GM23338 (cell line): ENCODE measurements around the gene HACL1.

Experiments used
- EZH2 ChIP-seq: fragments of 200-600 bp; sonication (generic); IDR thresholded peaks from one replicate; pipeline ENCODE4 v1.8.0; 2017; ENCODE audit warnings: antibody characterized with exemption, mild to moderate bottlenecking, low read depth; ENCODE audit not compliant: unreplicated experiment
- POLR2AphosphoS5 ChIP-seq: IDR thresholded peaks from 2 replicates; pipeline ENCODE4 v1.6.1; 2016; ENCODE audit warnings: antibody characterized with exemption, low read depth
- ZNF114 ChIP-seq: fragments of 250-450 bp; sonication (Bioruptor Pico); IDR thresholded peaks from 2 replicates; pipeline ENCODE4 v1.5.0; 2020; ENCODE audit warnings: mild to moderate bottlenecking, moderate library complexity
- TF ChIP-seq, protein P1 (sequence below), 2 experiments: fragments of 200-600 bp in 1 of 2; sonication (generic) in 1 of 2; conservative IDR thresholded peaks; 2 replicates each; pipeline versions ENCODE4 v1.5.1 to v1.6.1; 2016 to 2017; ENCODE audit warnings: antibody characterized with exemption in 2 of 2, low read depth in 2 of 2, mild to moderate bottlenecking in 2 of 2, moderate library complexity in 1 of 2
- TF ChIP-seq, protein P2 (sequence below): IDR thresholded peaks from one replicate; pipeline ENCODE4 v1.6.1; 2018; ENCODE audit warnings: antibody characterized with exemption; ENCODE audit not compliant: unreplicated experiment
- TF ChIP-seq, protein P3 (sequence below): IDR thresholded peaks from 2 replicates; pipeline ENCODE4 v1.6.1; 2016; ENCODE audit warnings: antibody characterized with exemption

DNA sequence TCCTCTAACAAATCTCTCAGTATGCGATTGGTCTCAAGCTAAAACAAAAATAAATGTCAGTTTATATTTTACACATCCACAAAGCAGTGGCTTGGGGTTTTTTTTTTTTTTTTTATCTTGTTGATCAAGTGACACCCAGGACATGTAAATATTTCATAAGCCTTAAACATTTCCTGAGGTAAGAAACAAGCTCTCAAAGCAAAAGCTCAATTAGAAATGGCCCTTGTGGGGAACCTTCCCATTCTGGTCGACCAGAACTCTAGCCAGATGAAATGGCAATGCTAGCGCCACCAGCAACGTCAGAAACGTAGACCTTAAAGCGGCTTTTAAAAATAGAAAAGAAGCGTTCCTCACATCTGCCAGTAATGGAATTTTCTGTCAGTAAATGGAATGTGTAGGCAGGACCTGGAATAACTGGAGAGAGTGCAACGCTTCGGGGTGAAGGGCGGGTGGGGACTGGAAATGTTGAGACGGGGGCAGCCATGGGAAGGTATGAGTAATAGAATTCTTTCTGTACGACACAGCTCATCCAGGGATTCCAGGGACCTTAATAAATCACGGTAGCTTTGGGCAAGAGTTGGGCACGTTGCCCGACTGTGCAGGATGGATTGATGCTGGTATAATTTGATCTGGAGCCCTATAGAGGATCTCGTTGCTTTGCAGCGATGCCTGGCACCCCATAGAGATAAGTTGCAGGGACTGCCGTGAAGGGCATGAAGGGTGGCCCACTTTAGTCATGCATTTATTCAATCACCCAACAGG lies 44.6 kb upstream of the HACL1 start:
- TF ChIP-seq POLR2AphosphoS5 (no peak), EZH2 (no peak), ZNF114 (CRISPR knock-in tag) (no peak)
- TF ChIP-seq, protein P1, sequence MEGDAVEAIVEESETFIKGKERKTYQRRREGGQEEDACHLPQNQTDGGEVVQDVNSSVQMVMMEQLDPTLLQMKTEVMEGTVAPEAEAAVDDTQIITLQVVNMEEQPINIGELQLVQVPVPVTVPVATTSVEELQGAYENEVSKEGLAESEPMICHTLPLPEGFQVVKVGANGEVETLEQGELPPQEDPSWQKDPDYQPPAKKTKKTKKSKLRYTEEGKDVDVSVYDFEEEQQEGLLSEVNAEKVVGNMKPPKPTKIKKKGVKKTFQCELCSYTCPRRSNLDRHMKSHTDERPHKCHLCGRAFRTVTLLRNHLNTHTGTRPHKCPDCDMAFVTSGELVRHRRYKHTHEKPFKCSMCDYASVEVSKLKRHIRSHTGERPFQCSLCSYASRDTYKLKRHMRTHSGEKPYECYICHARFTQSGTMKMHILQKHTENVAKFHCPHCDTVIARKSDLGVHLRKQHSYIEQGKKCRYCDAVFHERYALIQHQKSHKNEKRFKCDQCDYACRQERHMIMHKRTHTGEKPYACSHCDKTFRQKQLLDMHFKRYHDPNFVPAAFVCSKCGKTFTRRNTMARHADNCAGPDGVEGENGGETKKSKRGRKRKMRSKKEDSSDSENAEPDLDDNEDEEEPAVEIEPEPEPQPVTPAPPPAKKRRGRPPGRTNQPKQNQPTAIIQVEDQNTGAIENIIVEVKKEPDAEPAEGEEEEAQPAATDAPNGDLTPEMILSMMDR (conservative IDR thresholded peaks at IDR 0.05; ENCODE audit: low read depth in 2 of 2), result no peak
- TF ChIP-seq, protein P2, sequence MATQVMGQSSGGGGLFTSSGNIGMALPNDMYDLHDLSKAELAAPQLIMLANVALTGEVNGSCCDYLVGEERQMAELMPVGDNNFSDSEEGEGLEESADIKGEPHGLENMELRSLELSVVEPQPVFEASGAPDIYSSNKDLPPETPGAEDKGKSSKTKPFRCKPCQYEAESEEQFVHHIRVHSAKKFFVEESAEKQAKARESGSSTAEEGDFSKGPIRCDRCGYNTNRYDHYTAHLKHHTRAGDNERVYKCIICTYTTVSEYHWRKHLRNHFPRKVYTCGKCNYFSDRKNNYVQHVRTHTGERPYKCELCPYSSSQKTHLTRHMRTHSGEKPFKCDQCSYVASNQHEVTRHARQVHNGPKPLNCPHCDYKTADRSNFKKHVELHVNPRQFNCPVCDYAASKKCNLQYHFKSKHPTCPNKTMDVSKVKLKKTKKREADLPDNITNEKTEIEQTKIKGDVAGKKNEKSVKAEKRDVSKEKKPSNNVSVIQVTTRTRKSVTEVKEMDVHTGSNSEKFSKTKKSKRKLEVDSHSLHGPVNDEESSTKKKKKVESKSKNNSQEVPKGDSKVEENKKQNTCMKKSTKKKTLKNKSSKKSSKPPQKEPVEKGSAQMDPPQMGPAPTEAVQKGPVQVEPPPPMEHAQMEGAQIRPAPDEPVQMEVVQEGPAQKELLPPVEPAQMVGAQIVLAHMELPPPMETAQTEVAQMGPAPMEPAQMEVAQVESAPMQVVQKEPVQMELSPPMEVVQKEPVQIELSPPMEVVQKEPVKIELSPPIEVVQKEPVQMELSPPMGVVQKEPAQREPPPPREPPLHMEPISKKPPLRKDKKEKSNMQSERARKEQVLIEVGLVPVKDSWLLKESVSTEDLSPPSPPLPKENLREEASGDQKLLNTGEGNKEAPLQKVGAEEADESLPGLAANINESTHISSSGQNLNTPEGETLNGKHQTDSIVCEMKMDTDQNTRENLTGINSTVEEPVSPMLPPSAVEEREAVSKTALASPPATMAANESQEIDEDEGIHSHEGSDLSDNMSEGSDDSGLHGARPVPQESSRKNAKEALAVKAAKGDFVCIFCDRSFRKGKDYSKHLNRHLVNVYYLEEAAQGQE, result no peak
- TF ChIP-seq, protein P3, sequence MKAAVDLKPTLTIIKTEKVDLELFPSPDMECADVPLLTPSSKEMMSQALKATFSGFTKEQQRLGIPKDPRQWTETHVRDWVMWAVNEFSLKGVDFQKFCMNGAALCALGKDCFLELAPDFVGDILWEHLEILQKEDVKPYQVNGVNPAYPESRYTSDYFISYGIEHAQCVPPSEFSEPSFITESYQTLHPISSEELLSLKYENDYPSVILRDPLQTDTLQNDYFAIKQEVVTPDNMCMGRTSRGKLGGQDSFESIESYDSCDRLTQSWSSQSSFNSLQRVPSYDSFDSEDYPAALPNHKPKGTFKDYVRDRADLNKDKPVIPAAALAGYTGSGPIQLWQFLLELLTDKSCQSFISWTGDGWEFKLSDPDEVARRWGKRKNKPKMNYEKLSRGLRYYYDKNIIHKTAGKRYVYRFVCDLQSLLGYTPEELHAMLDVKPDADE, result no peak
